GM12878 (cell line): ENCODE results near the gene ANO2. TPM values are rescaled to one million over a fixed set of nuclear protein-coding genes. Genes with fewer than 3 reads are reported as not detected.

ENCODE experiments used
- ATAC-seq: fragments of 200-7000 bp; cut with Tn5 transposase; 3 replicates; pipeline ENCODE4 v1.9.1; 2020; ENCODE audit warnings: mild to moderate bottlenecking, moderate library complexity
- BruUV-seq: library from RNA; stranded (reverse); fragments of 400-500 nt; replicated peaks from 2 replicates; lab custom pipeline; 2021; lab: Mats Ljungman, UMichigan
- CTCF ChIA-PET: fragments of 300-600 bp; sonication (Branson Sonifier 250); formaldehyde crosslinking; extraction: SDS; loops from one replicate; lab custom pipeline; 2021; ENCODE audit warnings: inconsistent platforms; lab: Yijun Ruan, JAX
- POLR2A ChIA-PET: fragments of 350-600 bp; formaldehyde crosslinking; extraction: SDS; loops from one replicate; lab custom pipeline; 2021; ENCODE audit warnings: inconsistent platforms; lab: Charles Lee
- RAD21 ChIA-PET: fragments of 300-600 bp; sonication (Branson Sonifier 250); formaldehyde crosslinking; loops from one replicate; lab custom pipeline; 2023; ENCODE audit warnings: antibody characterized with exemption; ENCODE audit not compliant: unreplicated experiment; lab: Charles Lee
- SMC1A ChIA-PET: fragments of 300-600 bp; sonication (Branson Sonifier 250); formaldehyde crosslinking; loops from one replicate; lab custom pipeline; 2023; ENCODE audit not compliant: unreplicated experiment, uncharacterized antibody; lab: Charles Lee
- DNase-seq: peaks from one replicate; pipeline ENCODE4 v3.0.0-alpha.2; 2011; ENCODE audit warnings: low read depth, low spot score
- FAIRE-seq: peaks from 3 replicates; lab custom pipeline; 2011; peaks lifted over from hg19 to GRCh38; lab: Jason Lieb, UNC
- H2AFZ ChIP-seq: 2 replicates; pipeline ENCODE4 v1.6.0; 2011; ENCODE audit warnings: low read depth, low read length, control low read depth; ENCODE audit not compliant: control insufficient read depth
- H3K27ac ChIP-seq: 2 replicates; pipeline ENCODE4 v1.5.1; 2011; ENCODE audit warnings: control low read depth; ENCODE audit not compliant: control insufficient read depth, insufficient read depth
- H3K27me3 ChIP-seq, 2 experiments: replicated peaks in 1 of 2; 2 replicates each; pipeline versions ENCODE4 v1.6.0 to v1.6.1; 2011; ENCODE audit warnings: low read length in 1 of 2; ENCODE audit not compliant: control insufficient read depth in 2 of 2, insufficient read depth in 2 of 2
- H3K36me3 ChIP-seq, 2 experiments: 2 replicates each; pipeline ENCODE4 v1.5.1; 2011; ENCODE audit warnings: low read length in 1 of 2; ENCODE audit not compliant: control insufficient read depth in 2 of 2, insufficient read depth in 2 of 2
- H3K4me1 ChIP-seq: 2 replicates; pipeline ENCODE4 v1.6.1; 2011; ENCODE audit warnings: mild to moderate bottlenecking, low read length, moderate library complexity, mixed read lengths; ENCODE audit not compliant: control insufficient read depth, insufficient read depth
- H3K4me2 ChIP-seq: 2 replicates; pipeline ENCODE4 v1.6.0; 2011; ENCODE audit warnings: control low read depth; ENCODE audit not compliant: control insufficient read depth, insufficient read depth
- H3K4me3 ChIP-seq: fragments of 200-600 bp; sonication (generic); 2 replicates; pipeline ENCODE4 v1.5.1; 2016
- H3K79me2 ChIP-seq: 2 replicates; pipeline ENCODE4 v1.6.0; 2011; ENCODE audit warnings: low read length; ENCODE audit not compliant: control insufficient read depth, insufficient read depth
- H3K9ac ChIP-seq: 2 replicates; pipeline ENCODE4 v1.8.0; 2011; ENCODE audit warnings: low read length, control low read depth, mixed read lengths; ENCODE audit not compliant: control insufficient read depth, insufficient read depth
- H3K9me3 ChIP-seq: replicated peaks from 3 replicates; pipeline ENCODE4 v1.5.1; 2011; ENCODE audit warnings: mild to moderate bottlenecking, low read length; ENCODE audit not compliant: control insufficient read depth, insufficient read depth
- H4K20me1 ChIP-seq: 2 replicates; pipeline ENCODE4 v1.6.0; 2011; ENCODE audit not compliant: control insufficient read depth, insufficient read depth
- BHLHE40 ChIP-seq, 2 experiments: fragments of 450-650 bp in 1 of 2; IDR thresholded peaks; 2 replicates each; pipeline ENCODE4 v1.6.1; 2011 to 2017; ENCODE audit warnings: low read depth in 2 of 2, borderline replicate concordance in 1 of 2, improper control_type of control experiment in 1 of 2, low read length in 1 of 2, mild to moderate bottlenecking in 1 of 2
- CBX5 ChIP-seq: sonication (generic); IDR thresholded peaks from 2 replicates; pipeline ENCODE4 v1.6.1; 2016; ENCODE audit warnings: low read depth, moderate library complexity, mild to moderate bottlenecking, inconsistent platforms
- FOXK2 ChIP-seq: fragments of 450-650 bp; IDR thresholded peaks from 2 replicates; pipeline ENCODE4 v1.6.1; 2017; ENCODE audit warnings: mild to moderate bottlenecking, moderate library complexity
- HDGF ChIP-seq: fragments of 450-650 bp; IDR thresholded peaks from 2 replicates; pipeline ENCODE4 v1.6.1; 2016; ENCODE audit warnings: antibody characterized with exemption
- NFYB ChIP-seq: IDR thresholded peaks from 2 replicates; pipeline ENCODE4 v1.6.1; 2011; ENCODE audit warnings: low read depth, mild to moderate bottlenecking, low read length, improper control_type of control experiment, moderate library complexity; ENCODE audit not compliant: insufficient read depth
- POLR2AphosphoS5 ChIP-seq: IDR thresholded peaks from 2 replicates; pipeline ENCODE4 v1.6.1; 2011; ENCODE audit warnings: mild to moderate bottlenecking, low read length, inconsistent platforms
- RAD21 ChIP-seq: IDR thresholded peaks from 2 replicates; pipeline ENCODE4 v1.6.1; 2011; ENCODE audit warnings: mild to moderate bottlenecking, low read depth, low read length, moderate library complexity; ENCODE audit not compliant: insufficient read depth
- RELA ChIP-seq: fragments of 450-650 bp; IDR thresholded peaks from 2 replicates; pipeline ENCODE4 v1.8.0; 2014; ENCODE audit warnings: borderline replicate concordance; ENCODE audit not compliant: partially characterized antibody
- SIN3A ChIP-seq: IDR thresholded peaks from 2 replicates; pipeline ENCODE4 v1.6.1; 2012; ENCODE audit warnings: low read depth, low read length, improper control_type of control experiment
- SMC3 ChIP-seq: IDR thresholded peaks from 2 replicates; pipeline ENCODE4 v1.6.1; 2011; ENCODE audit warnings: low read length, improper control_type of control experiment, borderline replicate concordance
- SP1 ChIP-seq: IDR thresholded peaks from one replicate; pipeline ENCODE4 v1.6.1; 2011; ENCODE audit warnings: low read depth, low read length
- SREBF1 ChIP-seq: IDR thresholded peaks from 2 replicates; pipeline ENCODE4 v1.6.1; 2012; ENCODE audit warnings: mild to moderate bottlenecking, low read length
- SUPT20H ChIP-seq: IDR thresholded peaks from 2 replicates; pipeline ENCODE4 v1.6.1; 2011; ENCODE audit warnings: low read depth, mild to moderate bottlenecking, low read length, moderate library complexity, borderline replicate concordance; ENCODE audit not compliant: control insufficient read depth
- TCF7 ChIP-seq: IDR thresholded peaks from 2 replicates; pipeline ENCODE4 v1.6.1; 2014; ENCODE audit warnings: antibody characterized with exemption, borderline replicate concordance
- ZNF217 ChIP-seq: fragments of 450-650 bp; IDR thresholded peaks from 2 replicates; pipeline ENCODE4 v1.6.1; 2017; ENCODE audit warnings: antibody characterized with exemption, mild to moderate bottlenecking
- WGBS: methylation state at CpG from one replicate; pipeline ENCODE4 v1.1.6; 2016; ENCODE audit warnings: low lambda C conversion rate; ENCODE audit not compliant: insufficient replicate concordance, insufficient coverage; ENCODE audit errors: missing lambda C conversion rate; 5-methylcytosine and 5-hydroxymethylcytosine counted together
- in situ Hi-C: fragments of 300-500 bp; cut with MboI; formaldehyde crosslinking; loops from 9 replicates; pipeline ENCODE4 v1.14.3; 2018; ENCODE audit warnings: mixed read lengths
- intact Hi-C: fragments of 100-400 bp; cut with micrococcal nuclease; formaldehyde crosslinking; loops from one replicate; pipeline ENCODE4 v1.14.2; 2022; ENCODE audit not compliant: unreplicated experiment
- polyA plus RNA-seq, 11 experiments: library from polyadenylated mRNA; depleted of rRNA in 4 of 11; unstranded in 6 of 11; stranded (reverse) in 5 of 11; fragments of >200 nt; fragmentation: Nextera tagmentation in 4 of 11; fragmentation: Illumina TruSeq in 1 of 11; extraction: Ambion mirVana in 4 of 11; extraction: Trizol in 1 of 11; gene quantifications; 1 replicate in 1 of 11; 2 replicates in 10 of 11; pipeline versions ENCODE4 v1.2.1 to v1.2.3, GENCODE V29; 2011 to 2016; ENCODE audit warnings: inconsistent platforms in 2 of 11, missing spikeins in 2 of 11, low read depth in 1 of 11
- total RNA-seq, 4 experiments: library from RNA; depleted of rRNA in 3 of 4; stranded (reverse); fragments of >200 nt in 3 of 4; fragmentation: Illumina TruSeq in 1 of 4; extraction: Trizol in 1 of 4; gene quantifications; 2 replicates each; pipeline versions ENCODE4 v1.2.1 to v1.2.3, GENCODE V29; 2013 to 2021
- TF ChIP-seq, protein P1 (sequence below): IDR thresholded peaks from 2 replicates; pipeline ENCODE4 v1.6.1; 2011; ENCODE audit warnings: mild to moderate bottlenecking, low read depth, low read length, moderate library complexity; ENCODE audit not compliant: insufficient replicate concordance
- TF ChIP-seq, protein P2 (sequence below): IDR thresholded peaks from 2 replicates; pipeline ENCODE4 v1.6.1; 2011; ENCODE audit warnings: borderline replicate concordance, low read depth, mild to moderate bottlenecking, moderate library complexity, mixed read lengths, low read length; ENCODE audit not compliant: insufficient read depth; ENCODE audit errors: extremely low read length

Gene ANO2
- total and polyA plus RNA-seq, 10 of the 15 experiments (the other 5 are each of a cell fraction or from before 2014, with no cell fraction given): not detected

GRCh38 chr12:5690240-5690639 lies 254.8 kb downstream of the ANO2 start:
- DNase-seq (no peak), FAIRE-seq (no peak), ATAC-seq (no peak)
- CTCF ChIA-PET: interaction anchor here (1.0 kb wide), 1 partner anchor 55 kb away, joined by 3 read pairs; no protein-coding TSS in a partner anchor
- SMC1A ChIA-PET: no interaction called here
- H2AFZ ChIP-seq: no peak overlapping the region
- no peak overlapping the region for H3K9ac ChIP-seq
- BruUV-seq: no TSS peak
- RAD21 ChIA-PET: interaction anchor here (0.6 kb wide), 1 partner anchor 1041 kb away, joined by 3 read pairs; the partner anchor contains the start of genes AKAP3 and NDUFA9
- intact Hi-C loops (no loop called here), in situ Hi-C loops (no loop called here)
- no peak overlapping the region for H3K4me3 ChIP-seq
- H3K27me3 ChIP-seq: no peaks in the 10 kb centered on the region
- no peaks in the 10 kb centered on the region for H4K20me1 ChIP-seq
- no peaks in the 10 kb centered on the region for H3K36me3 ChIP-seq
- no peak overlapping the region for H3K4me2 ChIP-seq
- TF ChIP-seq POLR2AphosphoS5: no peak
- no peak for TF ChIP-seq TCF7
- no peak for TF ChIP-seq RELA
- no peak for TF ChIP-seq SP1
- TF ChIP-seq SUPT20H: no peak
- TF ChIP-seq HDGF: no peak
- no peaks in the 10 kb centered on the region; the same call in 1 of the 2 replicates for H3K4me1 ChIP-seq
- POLR2A ChIA-PET: no interaction called here
- H3K79me2 ChIP-seq: no peaks in the 10 kb centered on the region
- no peaks in the 10 kb centered on the region for H3K9me3 ChIP-seq
- no peak overlapping the region for H3K27ac ChIP-seq
- WGBS: 21% methylated on average over 1 of the region's 1 CpG

DNA sequence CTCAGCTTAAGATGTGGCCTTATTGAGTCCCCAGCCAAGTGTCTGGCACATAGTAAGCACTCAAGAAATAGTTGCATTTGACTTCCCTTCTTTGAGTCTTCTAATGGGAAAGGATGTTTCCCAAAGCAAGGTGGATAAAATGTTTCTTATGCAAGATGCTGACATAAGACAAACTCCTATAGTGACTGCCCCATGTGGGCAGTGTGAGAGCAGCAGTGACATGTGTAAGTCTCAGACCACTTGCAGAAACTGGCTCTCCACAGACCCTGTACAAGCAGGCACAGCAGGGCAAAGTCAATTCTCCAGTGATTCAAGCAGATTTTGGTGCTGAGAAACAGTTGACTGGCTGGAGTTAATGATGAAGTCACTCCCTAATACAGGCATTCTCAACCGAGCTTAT lies 255.3 kb downstream of the ANO2 start:
- ChIA-PET POLR2A (no interaction called here), SMC1A (no interaction called here), RAD21 (interaction anchor here (0.6 kb wide), 1 partner anchor 1041 kb away, joined by 3 read pairs; the partner anchor contains the start of genes AKAP3 and NDUFA9), CTCF (interaction anchor here (1.0 kb wide), 1 partner anchor 56 kb away, joined by 3 read pairs; no protein-coding TSS in a partner anchor)
- Histone ChIP-seq H3K27me3 (no peaks in the 10 kb centered on the region), H4K20me1 (no peaks in the 10 kb centered on the region), H3K36me3 (no peaks in the 10 kb centered on the region), H3K4me1 (no peaks in the 10 kb centered on the region; the same call in 1 of the 2 replicates), H3K27ac (no peak overlapping the region), H3K4me2 (no peak overlapping the region), H3K4me3 (no peak overlapping the region), H3K9ac (no peak overlapping the region), H3K9me3 (no peaks in the 10 kb centered on the region), H2AFZ (no peak overlapping the region), H3K79me2 (no peaks in the 10 kb centered on the region)
- 33% methylated on average over 1 of the region's 1 CpG for WGBS
- in situ Hi-C loops (no loop called here), intact Hi-C loops (no loop called here)
- FAIRE-seq: no peak
- ATAC-seq: no peak
- DNase-seq: no peak
- BruUV-seq: no TSS peak
- TF ChIP-seq ZNF217 (no peak), SIN3A (no peak), FOXK2 (no peak), NFYB (no peak), BHLHE40 (IDR thresholded peaks at IDR 0.05; ENCODE audit: borderline replicate concordance in 1 of 2, low read depth in 2 of 2, low read length in 1 of 2) (no peak), SMC3 (no peak), RELA (no peak), RAD21 (no peak), SREBF1 (no peak), CBX5 (no peak)
- TF ChIP-seq, protein P1, sequence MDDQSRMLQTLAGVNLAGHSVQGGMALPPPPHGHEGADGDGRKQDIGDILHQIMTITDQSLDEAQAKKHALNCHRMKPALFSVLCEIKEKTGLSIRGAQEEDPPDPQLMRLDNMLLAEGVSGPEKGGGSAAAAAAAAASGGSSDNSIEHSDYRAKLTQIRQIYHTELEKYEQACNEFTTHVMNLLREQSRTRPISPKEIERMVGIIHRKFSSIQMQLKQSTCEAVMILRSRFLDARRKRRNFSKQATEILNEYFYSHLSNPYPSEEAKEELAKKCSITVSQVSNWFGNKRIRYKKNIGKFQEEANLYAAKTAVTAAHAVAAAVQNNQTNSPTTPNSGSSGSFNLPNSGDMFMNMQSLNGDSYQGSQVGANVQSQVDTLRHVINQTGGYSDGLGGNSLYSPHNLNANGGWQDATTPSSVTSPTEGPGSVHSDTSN: no peak
- TF ChIP-seq, protein P2, sequence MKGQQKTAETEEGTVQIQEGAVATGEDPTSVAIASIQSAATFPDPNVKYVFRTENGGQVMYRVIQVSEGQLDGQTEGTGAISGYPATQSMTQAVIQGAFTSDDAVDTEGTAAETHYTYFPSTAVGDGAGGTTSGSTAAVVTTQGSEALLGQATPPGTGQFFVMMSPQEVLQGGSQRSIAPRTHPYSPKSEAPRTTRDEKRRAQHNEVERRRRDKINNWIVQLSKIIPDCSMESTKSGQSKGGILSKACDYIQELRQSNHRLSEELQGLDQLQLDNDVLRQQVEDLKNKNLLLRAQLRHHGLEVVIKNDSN: no peak
